ENCODE results near the gene GTF2IRD1. TPM values are rescaled to one million over a fixed set of nuclear protein-coding genes. Genes with fewer than 3 reads are reported as not detected.

Gene GTF2IRD1
- total RNA-seq, 1 experiment from 2014 or later, result 34.3 TPM

GRCh38 chr7:74518654-74519053 lies 64.9 kb downstream of the GTF2IRD1 start:
- Histone ChIP-seq H3K23me2 (ENCODE audit: insufficient read length, low read depth, low read length, poor library complexity, severe bottlenecking) (no peaks in the 10 kb centered on the region), H3K14ac (ENCODE audit: insufficient read depth, low read length) (no peak overlapping the region), H3K18ac (ENCODE audit: insufficient read length, low read depth, low read length) (no peak overlapping the region), H3K4ac (ENCODE audit: low read depth, low read length) (no peak overlapping the region), H3K4me1 (ENCODE audit: insufficient read depth, low read length) (no peaks in the 10 kb centered on the region), H4K20me1 (ENCODE audit: control insufficient read depth, insufficient read depth, insufficient read length) (no peaks in the 10 kb centered on the region), H3K56ac (ENCODE audit: insufficient read length, low read depth, low read length) (no peak overlapping the region), H3K4me2 (ENCODE audit: insufficient read depth, insufficient read length, low read length) (no peak overlapping the region), H3K9me3 (ENCODE audit: control insufficient read depth, low read depth, low read length) (no peaks in the 10 kb centered on the region), H3K79me1 (ENCODE audit: insufficient read depth, low read depth, low read length, poor library complexity, severe bottlenecking) (no peaks in the 10 kb centered on the region), H3K9ac (ENCODE audit: extremely low read depth, insufficient read length, low read length) (no peak overlapping the region), H3K27ac (ENCODE audit: insufficient read length, low read depth, low read length) (no peak overlapping the region), H2AK5ac (ENCODE audit: insufficient read length, low read length) (no peak overlapping the region), H3K27me3 (ENCODE audit: insufficient read depth, low read length) (no peaks in the 10 kb centered on the region), H2BK15ac (ENCODE audit: low read depth, low read length) (no peak overlapping the region), H2BK5ac (ENCODE audit: insufficient read length, low read length) (no peak overlapping the region), H4K5ac (ENCODE audit: insufficient read length, low read depth, low read length) (no peak overlapping the region), H3T11ph (ENCODE audit: low read length) (no peak overlapping the region), H4K91ac (ENCODE audit: insufficient read length, low read depth, low read length) (no peak overlapping the region), H4K8ac (replicated peaks; ENCODE audit: insufficient read length, low read depth, low read length) (no peak overlapping the region), H2BK20ac (ENCODE audit: low read depth, low read length, poor library complexity, severe bottlenecking) (no peak overlapping the region), H3K23ac (ENCODE audit: insufficient read length, low read depth, low read length) (no peak overlapping the region), H3K79me2 (ENCODE audit: insufficient read depth, low read length) (no peaks in the 10 kb centered on the region), H2AFZ (ENCODE audit: low read length) (no peak overlapping the region), H2BK12ac (ENCODE audit: insufficient read length, low read depth, low read length) (no peak overlapping the region), H2BK120ac (ENCODE audit: low read depth, low read length, poor library complexity, severe bottlenecking) (no peak overlapping the region)
- Mint-ChIP-seq H3K36me3 (ENCODE audit: insufficient read depth in 1 of 3, low read depth in 3 of 3) (peaks cover 46 to 74% (median 74%) of the 10 kb centered on the region in 3 experiments), H3K9me3 (no peaks in the 10 kb centered on the region; a peak in 1 of 5 replicates), H3K4me3 (no peak overlapping the region; a peak in 1 of 5 replicates), H3K4me1 (no peaks in the 10 kb centered on the region), H3K27ac (peak overlapping the region in 1 of 3 experiments; percentile 81; a peak in 1 of 7 replicates), H3K27me3 (ENCODE audit: low read depth) (no peaks in the 10 kb centered on the region)
- no CpG with 5 or more reads among the region's 2 CpGs for WGBS (ENCODE audit: extremely low coverage, insufficient read length, low lambda C conversion rate)
- no peak for DNase-seq
- TF ChIP-seq, protein P1, sequence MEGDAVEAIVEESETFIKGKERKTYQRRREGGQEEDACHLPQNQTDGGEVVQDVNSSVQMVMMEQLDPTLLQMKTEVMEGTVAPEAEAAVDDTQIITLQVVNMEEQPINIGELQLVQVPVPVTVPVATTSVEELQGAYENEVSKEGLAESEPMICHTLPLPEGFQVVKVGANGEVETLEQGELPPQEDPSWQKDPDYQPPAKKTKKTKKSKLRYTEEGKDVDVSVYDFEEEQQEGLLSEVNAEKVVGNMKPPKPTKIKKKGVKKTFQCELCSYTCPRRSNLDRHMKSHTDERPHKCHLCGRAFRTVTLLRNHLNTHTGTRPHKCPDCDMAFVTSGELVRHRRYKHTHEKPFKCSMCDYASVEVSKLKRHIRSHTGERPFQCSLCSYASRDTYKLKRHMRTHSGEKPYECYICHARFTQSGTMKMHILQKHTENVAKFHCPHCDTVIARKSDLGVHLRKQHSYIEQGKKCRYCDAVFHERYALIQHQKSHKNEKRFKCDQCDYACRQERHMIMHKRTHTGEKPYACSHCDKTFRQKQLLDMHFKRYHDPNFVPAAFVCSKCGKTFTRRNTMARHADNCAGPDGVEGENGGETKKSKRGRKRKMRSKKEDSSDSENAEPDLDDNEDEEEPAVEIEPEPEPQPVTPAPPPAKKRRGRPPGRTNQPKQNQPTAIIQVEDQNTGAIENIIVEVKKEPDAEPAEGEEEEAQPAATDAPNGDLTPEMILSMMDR (conservative IDR thresholded peaks at IDR 0.05), result no peak

Measured in H9 (cell line).